Smooth muscle cell of the umbilical artery (primary cell): ENCODE results near the gene SSU72. TPM values are rescaled to one million over a fixed set of nuclear protein-coding genes. Genes with fewer than 3 reads are reported as not detected.

Experiments used
- total RNA-seq: library from RNA; depleted of rRNA; stranded (reverse); fragments of >200 nt; gene quantifications from 2 replicates; pipeline ENCODE4 v1.2.3, GENCODE V29; 2014

Gene SSU72
- total RNA-seq: 66.5 and 81.4 TPM in 2 replicates

GRCh38 chr1:1574721-1575537, at the start of gene SSU72:
Gene SSU72, minus strand, starts transcription at chr1:1574863. Its CDS starts 306 bp downstream, at chr1:1574557.

GRCh38 chr1:1615256-1616044, 40.8 kb upstream of the SSU72 start, which contains the start of gene MIB2:
Gene MIB2, plus strand, starts transcription at chr1:1615500. Its CDS starts 7,953 bp downstream, at chr1:1623453.

GRCh38 chr1:1599935-1600860, 25.5 kb upstream of the SSU72 start, which contains the start of gene FNDC10:
Gene FNDC10, minus strand, starts transcription at chr1:1600135. Its CDS starts 120 bp downstream, at chr1:1600015.

GRCh38 chr1:1540090-1540817, 34.4 kb downstream of the SSU72 start, which contains the start of gene TMEM240:
Gene TMEM240, minus strand, starts transcription at chr1:1540624. Its CDS starts 278 bp downstream, at chr1:1540346.

GRCh38 chr1:1511533-1512285, 63.0 kb downstream of the SSU72 start, which contains the start of gene ATAD3A:
Gene ATAD3A, plus strand, starts transcription at chr1:1512162. Its CDS starts 107 bp downstream, at chr1:1512269.

Other genes starting within 250 kb of the SSU72 start
- gene TAS1R3, start 243.6 kb downstream of the SSU72 start, total RNA-seq: 0.23 and 0.30 TPM in 2 replicates
- gene DVL1, start 225.4 kb downstream of the SSU72 start, total RNA-seq: 65.0 and 105 TPM in 2 replicates
- 172 and 187 TPM in 2 replicates for gene MXRA8, start 216.3 kb downstream of the SSU72 start, total RNA-seq
- gene AURKAIP1, start 199.7 kb downstream of the SSU72 start, total RNA-seq: 52.6 and 85.8 TPM in 2 replicates
- gene CCNL2, start 175.5 kb downstream of the SSU72 start, total RNA-seq: 189 and 195 TPM in 2 replicates
- 53.1 and 68.6 TPM in 2 replicates for gene MRPL20, start 167.6 kb downstream of the SSU72 start, total RNA-seq
- gene ANKRD65, start 153.6 kb downstream of the SSU72 start, total RNA-seq: 0.18 and 0.30 TPM in 2 replicates
- 10.4 and 13.1 TPM in 2 replicates for gene VWA1, start 139.2 kb downstream of the SSU72 start, total RNA-seq
- 0.09 TPM in 1 of 2 replicates, not detected in the other for gene ATAD3C, start 125.2 kb downstream of the SSU72 start, total RNA-seq
- 13.7 and 26.3 TPM in 2 replicates for gene ATAD3B, start 103.1 kb downstream of the SSU72 start, total RNA-seq
- gene ATAD3A, start 62.7 kb downstream of the SSU72 start, total RNA-seq: 24.1 and 49.1 TPM in 2 replicates
- 2.4 and 2.9 TPM in 2 replicates for gene TMEM240, start 34.2 kb downstream of the SSU72 start, total RNA-seq
- gene FNDC10, start 25.3 kb upstream of the SSU72 start, total RNA-seq: 2.1 and 2.6 TPM in 2 replicates
- gene MIB2, start 40.6 kb upstream of the SSU72 start, total RNA-seq: 100 and 129 TPM in 2 replicates
- 17.6 and 23.2 TPM in 2 replicates for gene MMP23B, start 57.3 kb upstream of the SSU72 start, total RNA-seq
- gene CDK11B, start 84.1 kb upstream of the SSU72 start, total RNA-seq: 5.0 and 9.6 TPM in 2 replicates
- 36.2 and 42.6 TPM in 2 replicates for gene SLC35E2B, start 117.9 kb upstream of the SSU72 start, total RNA-seq
- 8.6 and 23.8 TPM in 2 replicates for gene CDK11A, start 149.5 kb upstream of the SSU72 start, total RNA-seq
- 27.3 and 40.7 TPM in 2 replicates for gene NADK, start 203.6 kb upstream of the SSU72 start, total RNA-seq